Natural killer cell treated with Interleukin-12 subunit alpha and Interleukin-12 subunit beta and Interleukin-15 and Interleukin-18, amount 100 ng/mL, for 72 hours (primary cell): ENCODE data around the gene FUCA1. TPM values are rescaled to one million over a fixed set of nuclear protein-coding genes. Genes with fewer than 3 reads are reported as not detected.

Experiments
- ATAC-seq, 2 donors: fragments of 150-1000 bp; cut with Tn5 transposase in 1 of 2; sonication (Bioruptor Pico), chemical (Tn5 transposase) in 1 of 2; 2 replicates each; pipeline ENCODE4 v1.10.0; 2021
- DNase-seq: peaks from one replicate; pipeline ENCODE4 v3.0.0; 2022; ENCODE audit warnings: low spot score
- H3K27ac Mint-ChIP-seq, 2 donors: 1 replicate in 1 of 2; 2 replicates in 1 of 2; pipeline ENCODE4 v1.8.0; 2022; ENCODE audit warnings: mixed read lengths in 2 of 2, mild to moderate bottlenecking in 1 of 2, moderate library complexity in 1 of 2
- H3K27me3 Mint-ChIP-seq, 2 donors: 1 replicate in 1 of 2; 2 replicates in 1 of 2; pipeline ENCODE4 v1.8.0; 2022; ENCODE audit warnings: mixed read lengths in 2 of 2
- H3K36me3 Mint-ChIP-seq: one replicate; pipeline ENCODE4 v1.8.0; 2022; ENCODE audit warnings: mixed read lengths
- H3K4me1 Mint-ChIP-seq, 2 donors: 1 replicate in 1 of 2; 2 replicates in 1 of 2; pipeline ENCODE4 v1.8.0; 2022; ENCODE audit warnings: low read depth in 2 of 2, mixed read lengths in 2 of 2, mild to moderate bottlenecking in 1 of 2
- H3K4me3 Mint-ChIP-seq: one replicate; pipeline ENCODE4 v1.8.0; 2022; ENCODE audit warnings: mixed read lengths
- H3K9me3 Mint-ChIP-seq: 2 replicates; pipeline ENCODE4 v1.8.0; 2022; ENCODE audit warnings: mixed read lengths
- total RNA-seq, 2 donors: library from RNA; stranded (reverse); gene quantifications; one replicate each; pipeline ENCODE4 v1.2.3, GENCODE V29; 2022

The FUCA1 gene
- total RNA-seq = 10 to 100 TPM; 10.3 to 15.1 TPM

- peaks cover 29 to 33% of the 10 kb centered on the region in 2 donors for H3K4me1 Mint-ChIP-seq
- peaks cover 4 to 8% of the 10 kb centered on the region in 2 donors for H3K27me3 Mint-ChIP-seq
- no peaks in the 10 kb centered on the region for H3K36me3 Mint-ChIP-seq
- peak within 1 kb of the TSS; percentile 84 for H3K4me3 Mint-ChIP-seq
- H3K27ac Mint-ChIP-seq = peak within 1 kb of the TSS; percentile 65 to 91
- ATAC-seq (peak; percentile 99 to 100), DNase-seq (peak; percentile 95)
- H3K9me3 Mint-ChIP-seq = no peaks in the 10 kb centered on the region
Measured at GRCh38 chr1:23867895-23868556, at the start of gene FUCA1. FUCA1 (minus strand) TSS chr1:23868290; CDS start chr1:23868286, 4 bp downstream.

GRCh38 chr1:23916209-23917131, 48.4 kb upstream of the FUCA1 start:
- Mint-ChIP-seq H3K27ac (peak overlapping the region in 1 of 2 donors; percentile 31), H3K4me1 (peaks cover 28 to 34% of the 10 kb centered on the region in 2 donors), H3K4me3 (no peak overlapping the region), H3K36me3 (no peaks in the 10 kb centered on the region), H3K27me3 (no peaks in the 10 kb centered on the region), H3K9me3 (no peaks in the 10 kb centered on the region)
- ATAC-seq = peak; percentile 90 to 94
- peak; percentile 76 for DNase-seq

GRCh38 chr1:23915466-23915865, 47.4 kb upstream of the FUCA1 start:
- DNase-seq = no peak
- no peak overlapping the region for H3K27ac Mint-ChIP-seq
- H3K36me3 Mint-ChIP-seq = no peaks in the 10 kb centered on the region
- H3K9me3 Mint-ChIP-seq = no peaks in the 10 kb centered on the region
- H3K4me1 Mint-ChIP-seq = peaks cover 38 to 43% of the 10 kb centered on the region in 2 donors
- no peak overlapping the region for H3K4me3 Mint-ChIP-seq
- peaks cover 0 to 2% of the 10 kb centered on the region in 2 donors for H3K27me3 Mint-ChIP-seq
- no peak for ATAC-seq

- no peak overlapping the region for H3K4me3 Mint-ChIP-seq
- DNase-seq = no peak
- H3K27ac Mint-ChIP-seq = no peak overlapping the region
- H3K4me1 Mint-ChIP-seq = peaks cover 44 to 48% of the 10 kb centered on the region in 2 donors
- ATAC-seq = no peak
- H3K27me3 Mint-ChIP-seq = peaks cover 0 to 2% of the 10 kb centered on the region in 2 donors
- H3K9me3 Mint-ChIP-seq = no peaks in the 10 kb centered on the region
- no peaks in the 10 kb centered on the region for H3K36me3 Mint-ChIP-seq
Measured at GRCh38 chr1:23914921-23915320, 46.8 kb upstream of the FUCA1 start.

- peak within 1 kb of the TSS; percentile 78 for H3K4me3 Mint-ChIP-seq
- no peaks in the 10 kb centered on the region for H3K36me3 Mint-ChIP-seq
- DNase-seq (no peak), ATAC-seq (peak in 1 of 2 donors; percentile 57)
- peaks cover 60 to 62% of the 10 kb centered on the region in 2 donors for H3K4me1 Mint-ChIP-seq
- H3K9me3 Mint-ChIP-seq = no peaks in the 10 kb centered on the region
- peak within 1 kb of the TSS; percentile 67 to 78 for H3K27ac Mint-ChIP-seq
- peaks cover 0 to 2% of the 10 kb centered on the region in 2 donors for H3K27me3 Mint-ChIP-seq
Measured at GRCh38 chr1:23913212-23913880, 45.3 kb upstream of the FUCA1 start, which contains the start of gene CNR2. CNR2 (minus strand) TSS chr1:23913362; CDS start chr1:23875617, 37,745 bp downstream.

- Mint-ChIP-seq H3K27ac (peak overlapping the region; percentile 67 to 78), H3K27me3 (peaks cover 0 to 2% of the 10 kb centered on the region in 2 donors), H3K36me3 (no peaks in the 10 kb centered on the region), H3K4me1 (peaks cover 57 to 62% of the 10 kb centered on the region in 2 donors), H3K4me3 (peak overlapping the region; percentile 78), H3K9me3 (no peaks in the 10 kb centered on the region)
- DNase-seq (no peak), ATAC-seq (no peak)
Measured at GRCh38 chr1:23911921-23912320, 43.8 kb upstream of the FUCA1 start.

GRCh38 chr1:23910553-23911246, 42.6 kb upstream of the FUCA1 start:
- no peak for DNase-seq
- H3K27ac Mint-ChIP-seq = peak overlapping the region; percentile 67 to 78
- H3K4me3 Mint-ChIP-seq = peak overlapping the region; percentile 78
- H3K4me1 Mint-ChIP-seq = peaks cover 52 to 62% of the 10 kb centered on the region in 2 donors
- no peaks in the 10 kb centered on the region for H3K9me3 Mint-ChIP-seq
- H3K36me3 Mint-ChIP-seq = no peaks in the 10 kb centered on the region
- H3K27me3 Mint-ChIP-seq = peaks cover 0 to 7% of the 10 kb centered on the region in 2 donors
- ATAC-seq = no peak

GRCh38 chr1:23910144-23910543, 42.1 kb upstream of the FUCA1 start:
- Mint-ChIP-seq H3K27me3 (peaks cover 0 to 7% of the 10 kb centered on the region in 2 donors), H3K9me3 (no peaks in the 10 kb centered on the region), H3K4me1 (peaks cover 58 to 67% of the 10 kb centered on the region in 2 donors), H3K36me3 (no peaks in the 10 kb centered on the region), H3K4me3 (peak overlapping the region; percentile 78), H3K27ac (peak overlapping the region; percentile 67 to 78)
- DNase-seq (no peak), ATAC-seq (peak in 1 of 2 donors; percentile 44)

- Mint-ChIP-seq H3K4me1 (peaks cover 65 to 71% of the 10 kb centered on the region in 2 donors), H3K4me3 (peak overlapping the region; percentile 78), H3K27ac (peak overlapping the region; percentile 67 to 69), H3K27me3 (peaks cover 4 to 7% of the 10 kb centered on the region in 2 donors), H3K36me3 (no peaks in the 10 kb centered on the region), H3K9me3 (no peaks in the 10 kb centered on the region)
- DNase-seq = no peak
- ATAC-seq = no peak
Measured at GRCh38 chr1:23909412-23909811, 41.3 kb upstream of the FUCA1 start.

GRCh38 chr1:23908453-23909341, 40.6 kb upstream of the FUCA1 start:
- H3K36me3 Mint-ChIP-seq = no peaks in the 10 kb centered on the region
- DNase-seq = peak; percentile 70
- peak overlapping the region; percentile 78 for H3K4me3 Mint-ChIP-seq
- peak overlapping the region; percentile 67 to 69 for H3K27ac Mint-ChIP-seq
- peaks cover 69 to 70% of the 10 kb centered on the region in 2 donors for H3K4me1 Mint-ChIP-seq
- no peaks in the 10 kb centered on the region for H3K9me3 Mint-ChIP-seq
- H3K27me3 Mint-ChIP-seq = peaks cover 7% of the 10 kb centered on the region in 2 donors
- ATAC-seq = peak; percentile 25

GRCh38 chr1:23906731-23907130, 38.6 kb upstream of the FUCA1 start:
- Mint-ChIP-seq H3K4me3 (peak overlapping the region; percentile 27), H3K36me3 (no peaks in the 10 kb centered on the region), H3K27me3 (peaks cover 7% of the 10 kb centered on the region in 2 donors), H3K9me3 (no peaks in the 10 kb centered on the region), H3K4me1 (peaks cover 51 to 57% of the 10 kb centered on the region in 2 donors), H3K27ac (peak overlapping the region; percentile 35 to 75)
- no peak for ATAC-seq
- DNase-seq = no peak

GRCh38 chr1:23905461-23906025, 37.5 kb upstream of the FUCA1 start:
- Mint-ChIP-seq H3K36me3 (no peaks in the 10 kb centered on the region), H3K4me1 (peaks cover 44 to 53% of the 10 kb centered on the region in 2 donors), H3K27ac (peak overlapping the region; percentile 12 to 35), H3K4me3 (peak overlapping the region; percentile 36), H3K27me3 (peaks cover 14% of the 10 kb centered on the region in 2 donors), H3K9me3 (no peaks in the 10 kb centered on the region)
- DNase-seq = no peak
- ATAC-seq = no peak
